Upper lobe of right lung (tissue), 1 donor: ENCODE measurements around the gene GPR35. TPM values are rescaled to one million over a fixed set of nuclear protein-coding genes. Genes with fewer than 3 reads are reported as not detected.
A peak's percentile ranks its signal among the peaks of the same experiment; 100 is the strongest.

Source experiments
- ATAC-seq: fragments of 200-7000 bp; cut with Tn5 transposase; one replicate; pipeline ENCODE4 v1.9.1; 2020; ENCODE audit warnings: mild to moderate bottlenecking, moderate library complexity
- DNase-seq: peaks from one replicate; pipeline ENCODE4 v3.0.0-alpha.2; 2020
- H3K27ac ChIP-seq: fragments of 200-600 bp; one replicate; pipeline ENCODE4 v1.8.0; 2022
- H3K27me3 ChIP-seq: fragments of 200-600 bp; one replicate; pipeline ENCODE4 v1.8.0; 2022; ENCODE audit warnings: mild to moderate bottlenecking
- H3K36me3 ChIP-seq: fragments of 200-600 bp; one replicate; pipeline ENCODE4 v1.8.0; 2022
- H3K4me1 ChIP-seq: fragments of 200-600 bp; one replicate; pipeline ENCODE4 v1.8.0; 2022
- H3K4me3 ChIP-seq: fragments of 200-600 bp; one replicate; pipeline ENCODE4 v1.8.0; 2022; ENCODE audit warnings: mild to moderate bottlenecking
- H3K9me3 ChIP-seq: fragments of 200-600 bp; one replicate; pipeline ENCODE4 v1.8.0; 2022
- CTCF ChIP-seq: fragments of 200-600 bp; IDR thresholded peaks from one replicate; pipeline ENCODE4 v1.8.0; 2022; ENCODE audit warnings: antibody characterized with exemption
- intact Hi-C: fragments of 100-400 bp; cut with DNase I; formaldehyde crosslinking; loops from one replicate; pipeline ENCODE4 v1.11.0; 2022
- total RNA-seq: library from RNA; stranded (reverse); fragmentation: NEBNext Ultra II Directional; extraction: Animal tissue kit (Norgen Biotek cat#: 25700); gene quantifications from one replicate; pipeline ENCODE4 v1.2.1, GENCODE V29; 2021
- donor health status: DM: no; HTN: yes; CAD: no; lungs with severe emphysema.

The GPR35 gene
- total RNA-seq, 1 donor from 2014 or later: 3.4 TPM

GRCh38 chr2:240597419-240598181 lies 27.7 kb upstream of the GPR35 start:
- Histone ChIP-seq H3K36me3 (peaks cover 31% of the 10 kb centered on the region), H3K27ac (no peak overlapping the region), H3K4me3 (no peak overlapping the region), H3K4me1 (no peaks in the 10 kb centered on the region), H3K9me3 (no peaks in the 10 kb centered on the region), H3K27me3 (no peaks in the 10 kb centered on the region)
- intact Hi-C loops: no loop called here
- ATAC-seq: no peak
- peak; percentile 58 for DNase-seq
- no peak for TF ChIP-seq CTCF

DNA sequence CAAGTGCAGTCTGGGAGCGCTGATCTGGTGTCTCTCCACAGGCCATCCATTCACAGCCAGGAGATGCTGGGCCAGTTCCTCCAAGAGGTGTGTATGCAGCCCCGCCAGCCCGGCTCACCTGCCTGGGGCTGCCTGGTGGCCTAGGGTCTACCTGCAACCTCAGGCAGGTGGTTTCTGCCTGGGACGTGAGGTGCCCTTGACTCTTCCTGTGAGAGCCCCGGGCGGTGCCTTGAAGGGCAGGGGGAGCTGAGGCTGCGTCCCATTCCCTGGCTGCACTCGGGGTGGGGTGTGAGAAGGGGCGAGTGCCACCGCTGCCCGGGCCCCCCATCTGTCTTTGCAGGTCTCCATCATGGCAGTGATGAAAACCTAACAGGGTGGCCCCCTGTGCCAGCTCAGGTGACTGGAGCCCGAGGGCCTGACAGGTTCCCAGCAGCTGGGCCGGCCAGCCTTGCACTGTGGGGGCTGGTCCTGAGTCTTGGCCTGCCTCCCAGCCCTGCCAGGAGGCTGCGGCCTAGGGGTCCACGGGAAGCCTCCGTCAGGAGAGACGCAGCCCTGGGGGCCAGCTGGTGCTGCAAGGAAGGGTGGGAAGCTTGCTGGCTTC lies 26.9 kb upstream of the GPR35 start:
- DNase-seq: peak; percentile 58
- TF ChIP-seq CTCF: no peak
- H3K4me3 ChIP-seq: no peak overlapping the region
- H3K27me3 ChIP-seq: no peaks in the 10 kb centered on the region
- peaks cover 30% of the 10 kb centered on the region for H3K36me3 ChIP-seq
- H3K9me3 ChIP-seq: no peaks in the 10 kb centered on the region
- no peak overlapping the region for H3K27ac ChIP-seq
- H3K4me1 ChIP-seq: no peaks in the 10 kb centered on the region
- intact Hi-C loops: no loop called here
- ATAC-seq: no peak

- Histone ChIP-seq H3K27ac (no peak overlapping the region), H3K36me3 (peaks cover 30% of the 10 kb centered on the region), H3K4me1 (no peaks in the 10 kb centered on the region), H3K4me3 (no peak overlapping the region), H3K9me3 (no peaks in the 10 kb centered on the region), H3K27me3 (no peaks in the 10 kb centered on the region)
- intact Hi-C loops: no loop called here
- DNase-seq (peak; percentile 57), ATAC-seq (no peak)
- no peak for TF ChIP-seq CTCF
These were observed 26.1 kb upstream of the GPR35 start for GRCh38 chr2:240599141-240599583.

DNA sequence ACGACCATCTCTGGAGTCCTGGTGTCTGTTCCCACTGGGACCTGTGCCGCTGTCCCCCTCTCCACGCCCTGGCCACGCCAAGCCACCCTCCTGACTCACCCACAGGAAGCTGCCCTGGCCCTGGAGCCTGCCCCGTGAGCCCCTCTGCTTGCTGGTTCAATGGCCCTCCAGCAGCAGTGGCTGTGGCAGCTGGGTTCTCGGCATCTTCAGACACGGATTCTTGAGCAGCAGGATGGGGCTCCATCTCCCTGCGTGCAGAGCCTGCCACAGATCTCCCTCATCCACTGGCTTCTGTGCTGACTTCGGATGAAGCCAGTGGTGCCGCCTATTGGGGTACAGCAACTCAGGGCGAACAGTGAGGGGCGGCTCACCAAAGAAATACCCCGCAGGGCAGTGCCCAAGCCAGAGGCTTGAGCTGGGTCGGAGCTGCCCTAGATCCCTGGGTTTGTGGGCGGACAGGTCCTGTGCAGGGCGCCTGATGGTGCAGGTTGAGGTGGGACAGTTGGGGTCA lies 24.8 kb upstream of the GPR35 start:
- peaks cover 30% of the 10 kb centered on the region for H3K36me3 ChIP-seq
- DNase-seq (peak; percentile 58), ATAC-seq (no peak)
- H3K27ac ChIP-seq: no peak overlapping the region
- no peaks in the 10 kb centered on the region for H3K27me3 ChIP-seq
- no peaks in the 10 kb centered on the region for H3K9me3 ChIP-seq
- H3K4me1 ChIP-seq: peaks cover 4% of the 10 kb centered on the region
- intact Hi-C loops: no loop called here
- no peak overlapping the region for H3K4me3 ChIP-seq
- no peak for TF ChIP-seq CTCF

GRCh38 chr2:240601061-240601830 lies 24.0 kb upstream of the GPR35 start:
- H3K4me1 ChIP-seq: peaks cover 4% of the 10 kb centered on the region
- intact Hi-C loops: no loop called here
- H3K9me3 ChIP-seq: no peaks in the 10 kb centered on the region
- peaks cover 25% of the 10 kb centered on the region for H3K36me3 ChIP-seq
- no peak for ATAC-seq
- no peak overlapping the region for H3K4me3 ChIP-seq
- no peak for TF ChIP-seq CTCF
- H3K27me3 ChIP-seq: no peaks in the 10 kb centered on the region
- no peak overlapping the region for H3K27ac ChIP-seq
- DNase-seq: peak; percentile 57
